ENCODE measurements around the gene COL15A1.
"Not testable (repeated sequence)": the region's sequence is repeated elsewhere in the genome, so short reads cannot be mapped to it uniquely, and the experiment has no call there.

The COL15A1 gene

DNA sequence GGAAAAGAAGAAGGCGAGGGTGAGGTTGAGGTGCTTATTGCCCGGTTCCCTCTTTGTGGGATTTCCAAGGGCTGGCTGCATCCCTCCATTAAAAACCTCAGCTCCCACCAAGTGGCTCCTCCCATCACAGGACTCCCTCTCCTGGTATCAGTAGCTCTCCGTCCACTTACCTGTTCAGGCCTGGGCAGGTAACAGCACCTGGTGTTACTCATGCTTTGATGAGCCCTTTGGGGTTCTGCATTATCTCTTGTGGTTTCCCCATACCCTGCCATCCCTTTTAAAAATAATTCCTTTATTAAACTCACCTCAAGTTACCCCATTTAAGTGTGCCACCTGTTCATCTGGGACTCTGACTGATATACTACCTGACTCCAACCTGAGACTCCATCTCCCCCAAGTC lies 143.8 kb downstream of the COL15A1 start:
- H3K27ac ChIP-seq (ENCODE audit: low read depth, low read length): no peak overlapping the region
- H3K36me3 ChIP-seq (ENCODE audit: control insufficient read depth in 5 of 5, insufficient read depth in 5 of 5, low read length in 5 of 5): no peaks in the 10 kb centered on the region
- H3K4me1 ChIP-seq (ENCODE audit: control insufficient read depth in 5 of 5, insufficient read depth in 5 of 5, low read length in 5 of 5): peaks cover 0 to 28% (median 9%) of the 10 kb centered on the region in 5 donors

GRCh38 chr9:99090336-99091130 lies 146.8 kb downstream of the COL15A1 start:
- Histone ChIP-seq H3K27me3 (ENCODE audit: control insufficient read depth in 5 of 5, insufficient read depth in 4 of 5, low read length in 5 of 5) (no peaks in the 10 kb centered on the region), H3K9me3 (ENCODE audit: control insufficient read depth in 5 of 5, low read length in 5 of 5) (no peaks in the 10 kb centered on the region), H3K27ac (ENCODE audit: low read depth, low read length) (no peak overlapping the region), H3K36me3 (ENCODE audit: control insufficient read depth in 5 of 5, insufficient read depth in 5 of 5, low read length in 5 of 5) (no peaks in the 10 kb centered on the region), H3K4me1 (ENCODE audit: control insufficient read depth in 5 of 5, insufficient read depth in 5 of 5, low read length in 5 of 5) (peaks cover 0 to 19% (median 9%) of the 10 kb centered on the region in 5 donors), H3K9ac (ENCODE audit: low read length in 5 of 5) (no peak overlapping the region), H3K4me3 (ENCODE audit: low read depth in 1 of 5, low read length in 5 of 5) (no peak overlapping the region)

More for the DNA sequence above, 143.8 kb downstream of the COL15A1 start:
- Histone ChIP-seq H3K9ac (ENCODE audit: low read length in 5 of 5) (no peak overlapping the region), H3K27me3 (ENCODE audit: control insufficient read depth in 5 of 5, insufficient read depth in 4 of 5, low read length in 5 of 5) (no peaks in the 10 kb centered on the region), H3K9me3 (ENCODE audit: control insufficient read depth in 5 of 5, low read length in 5 of 5) (no peaks in the 10 kb centered on the region), H3K4me3 (ENCODE audit: low read depth in 1 of 5, low read length in 5 of 5) (no peak overlapping the region)

GRCh38 chr9:99092643-99093491 lies 149.2 kb downstream of the COL15A1 start:
- peaks cover 0 to 14% (median 0%) of the 10 kb centered on the region in 5 donors for H3K4me1 ChIP-seq (ENCODE audit: control insufficient read depth in 5 of 5, insufficient read depth in 5 of 5, low read length in 5 of 5)
- H3K9ac ChIP-seq (ENCODE audit: low read length in 5 of 5): no peak overlapping the region
- H3K27ac ChIP-seq (ENCODE audit: low read depth, low read length): no peak overlapping the region
- no peaks in the 10 kb centered on the region for H3K9me3 ChIP-seq (ENCODE audit: control insufficient read depth in 5 of 5, low read length in 5 of 5)
- no peaks in the 10 kb centered on the region for H3K36me3 ChIP-seq (ENCODE audit: control insufficient read depth in 5 of 5, insufficient read depth in 5 of 5, low read length in 5 of 5)
- no peak overlapping the region for H3K4me3 ChIP-seq (ENCODE audit: low read depth in 1 of 5, low read length in 5 of 5)
- H3K27me3 ChIP-seq (ENCODE audit: control insufficient read depth in 5 of 5, insufficient read depth in 4 of 5, low read length in 5 of 5): no peaks in the 10 kb centered on the region

- Histone ChIP-seq H3K27ac (ENCODE audit: low read depth, low read length) (no peak overlapping the region), H3K4me3 (ENCODE audit: low read depth in 1 of 5, low read length in 5 of 5) (no peak overlapping the region), H3K27me3 (ENCODE audit: control insufficient read depth in 5 of 5, insufficient read depth in 4 of 5, low read length in 5 of 5) (no peaks in the 10 kb centered on the region), H3K36me3 (ENCODE audit: control insufficient read depth in 5 of 5, insufficient read depth in 5 of 5, low read length in 5 of 5) (no peaks in the 10 kb centered on the region), H3K9me3 (ENCODE audit: control insufficient read depth in 5 of 5, low read length in 5 of 5) (no peaks in the 10 kb centered on the region), H3K9ac (ENCODE audit: low read length in 5 of 5) (no peak overlapping the region), H3K4me1 (ENCODE audit: control insufficient read depth in 5 of 5, insufficient read depth in 5 of 5, low read length in 5 of 5) (peaks cover 0 to 14% (median 0%) of the 10 kb centered on the region in 5 donors)
These were observed 149.7 kb downstream of the COL15A1 start for GRCh38 chr9:99093492-99093791.

GRCh38 chr9:99095565-99095964 lies 151.9 kb downstream of the COL15A1 start:
- Histone ChIP-seq H3K9me3 (ENCODE audit: control insufficient read depth in 5 of 5, low read length in 5 of 5) (no peaks in the 10 kb centered on the region), H3K36me3 (ENCODE audit: control insufficient read depth in 5 of 5, insufficient read depth in 5 of 5, low read length in 5 of 5) (no peaks in the 10 kb centered on the region), H3K27me3 (ENCODE audit: control insufficient read depth in 5 of 5, insufficient read depth in 4 of 5, low read length in 5 of 5) (no peaks in the 10 kb centered on the region), H3K4me3 (ENCODE audit: low read depth in 1 of 5, low read length in 5 of 5) (no peak overlapping the region), H3K9ac (ENCODE audit: low read length in 5 of 5) (no peak overlapping the region), H3K4me1 (ENCODE audit: control insufficient read depth in 5 of 5, insufficient read depth in 5 of 5, low read length in 5 of 5) (peaks cover 0 to 14% (median 0%) of the 10 kb centered on the region in 5 donors), H3K27ac (ENCODE audit: low read depth, low read length) (no peak overlapping the region)

- no peaks in the 10 kb centered on the region for H3K36me3 ChIP-seq (ENCODE audit: control insufficient read depth in 5 of 5, insufficient read depth in 5 of 5, low read length in 5 of 5)
- H3K27me3 ChIP-seq (ENCODE audit: control insufficient read depth in 5 of 5, insufficient read depth in 4 of 5, low read length in 5 of 5): no peaks in the 10 kb centered on the region
- H3K9me3 ChIP-seq (ENCODE audit: control insufficient read depth in 5 of 5, low read length in 5 of 5): no peaks in the 10 kb centered on the region
- H3K27ac ChIP-seq (ENCODE audit: low read depth, low read length): no peak overlapping the region
- no peak overlapping the region for H3K9ac ChIP-seq (ENCODE audit: low read length in 5 of 5)
- peaks cover 0 to 14% (median 0%) of the 10 kb centered on the region in 5 donors for H3K4me1 ChIP-seq (ENCODE audit: control insufficient read depth in 5 of 5, insufficient read depth in 5 of 5, low read length in 5 of 5)
- H3K4me3 ChIP-seq (ENCODE audit: low read depth in 1 of 5, low read length in 5 of 5): no peak overlapping the region
These were observed 152.7 kb downstream of the COL15A1 start for GRCh38 chr9:99096409-99096808.

GRCh38 chr9:99099806-99100585 lies 156.3 kb downstream of the COL15A1 start:
- not testable (repeated sequence) for H3K4me3 ChIP-seq (ENCODE audit: low read depth in 1 of 5, low read length in 5 of 5); H3K9ac ChIP-seq (ENCODE audit: low read length in 5 of 5); H3K9me3 ChIP-seq (ENCODE audit: control insufficient read depth in 5 of 5, low read length in 5 of 5); H3K27me3 ChIP-seq (ENCODE audit: control insufficient read depth in 5 of 5, insufficient read depth in 4 of 5, low read length in 5 of 5); H3K36me3 ChIP-seq (ENCODE audit: control insufficient read depth in 5 of 5, insufficient read depth in 5 of 5, low read length in 5 of 5); H3K27ac ChIP-seq (ENCODE audit: low read depth, low read length)
- H3K4me1 ChIP-seq (ENCODE audit: control insufficient read depth in 5 of 5, insufficient read depth in 5 of 5, low read length in 5 of 5): peaks cover 0 to 30% (median 13%) of the 10 kb centered on the region in 5 donors

DNA sequence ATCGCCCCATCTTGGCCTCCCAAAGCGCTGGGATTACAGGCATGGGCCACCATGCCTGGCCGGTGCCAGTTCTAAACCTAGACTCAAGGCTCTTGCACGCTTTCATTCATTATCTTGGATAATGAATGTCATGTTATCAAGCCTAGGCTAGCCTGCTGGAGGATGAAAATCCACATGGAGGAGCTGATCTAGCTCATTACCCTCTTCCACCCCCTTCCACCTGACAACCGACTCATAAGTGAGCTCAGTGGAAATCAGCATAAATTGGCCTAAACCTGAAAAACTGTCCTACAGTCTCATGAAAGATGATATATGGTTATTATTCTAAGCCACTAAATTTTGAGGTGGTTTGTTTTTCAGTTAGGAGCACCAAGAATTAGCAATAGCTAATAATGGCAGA lies 157.6 kb downstream of the COL15A1 start:
- no peak overlapping the region for H3K9ac ChIP-seq (ENCODE audit: low read length in 5 of 5)
- no peaks in the 10 kb centered on the region for H3K9me3 ChIP-seq (ENCODE audit: control insufficient read depth in 5 of 5, low read length in 5 of 5)
- H3K4me1 ChIP-seq (ENCODE audit: control insufficient read depth in 5 of 5, insufficient read depth in 5 of 5, low read length in 5 of 5): peaks cover 0 to 32% (median 17%) of the 10 kb centered on the region in 5 donors
- no peaks in the 10 kb centered on the region for H3K27me3 ChIP-seq (ENCODE audit: control insufficient read depth in 5 of 5, insufficient read depth in 4 of 5, low read length in 5 of 5)
- no peak overlapping the region for H3K4me3 ChIP-seq (ENCODE audit: low read depth in 1 of 5, low read length in 5 of 5)
- no peak overlapping the region for H3K27ac ChIP-seq (ENCODE audit: low read depth, low read length)
- no peaks in the 10 kb centered on the region for H3K36me3 ChIP-seq (ENCODE audit: control insufficient read depth in 5 of 5, insufficient read depth in 5 of 5, low read length in 5 of 5)

- peaks cover 0 to 32% (median 22%) of the 10 kb centered on the region in 5 donors for H3K4me1 ChIP-seq (ENCODE audit: control insufficient read depth in 5 of 5, insufficient read depth in 5 of 5, low read length in 5 of 5)
- no peak overlapping the region for H3K9ac ChIP-seq (ENCODE audit: low read length in 5 of 5)
- no peaks in the 10 kb centered on the region for H3K27me3 ChIP-seq (ENCODE audit: control insufficient read depth in 5 of 5, insufficient read depth in 4 of 5, low read length in 5 of 5)
- H3K9me3 ChIP-seq (ENCODE audit: control insufficient read depth in 5 of 5, low read length in 5 of 5): no peaks in the 10 kb centered on the region
- H3K4me3 ChIP-seq (ENCODE audit: low read depth in 1 of 5, low read length in 5 of 5): no peak overlapping the region
- H3K27ac ChIP-seq (ENCODE audit: low read depth, low read length): no peak overlapping the region
- no peaks in the 10 kb centered on the region for H3K36me3 ChIP-seq (ENCODE audit: control insufficient read depth in 5 of 5, insufficient read depth in 5 of 5, low read length in 5 of 5)
These were observed 158.1 kb downstream of the COL15A1 start for GRCh38 chr9:99101812-99102211.
